ENCODE data around the gene PCAT7. TPM values are rescaled to one million over a fixed set of nuclear protein-coding genes. Genes with fewer than 3 reads are reported as not detected.

Gene PCAT7
- total and polyA plus RNA-seq, 2 of the 4 experiments (the other 2 are of a cell fraction), result not detected

- ChIA-PET POLR2A (ENCODE audit: unreplicated experiment) (no interaction called here), CTCF (interaction anchor here (0.6 kb wide), 1 partner anchor 18 kb away, joined by 4 read pairs; no protein-coding TSS in a partner anchor)
- Histone ChIP-seq H2AFZ (replicated peaks; ENCODE audit: low read length, poor library complexity) (no peak overlapping the region), H3K9me3 (ENCODE audit: control insufficient read depth, insufficient read depth, low read length) (no peaks in the 10 kb centered on the region), H2AK9ac (replicated peaks; ENCODE audit: low read depth, low read length, poor library complexity) (no peak overlapping the region), H4K91ac (ENCODE audit: insufficient read depth, low read depth, low read length) (no peak overlapping the region), H3K23ac (ENCODE audit: low read depth, low read length) (no peak overlapping the region), H3K27me3 (ENCODE audit: control insufficient read depth, insufficient read depth, low read length) (0 out of 2 replicates have a peak, but pooled peaks cover 2% of the 10 kb centered on the region), H4K20me1 (ENCODE audit: insufficient read depth, low read length) (no peaks in the 10 kb centered on the region), H3K4ac (ENCODE audit: low read depth, low read length) (no peak overlapping the region), H2BK5ac (ENCODE audit: low read depth, low read length, poor library complexity, severe bottlenecking) (no peak overlapping the region), H4K8ac (ENCODE audit: low read depth in 2 of 2, low read length in 2 of 2) (no peak overlapping the region), H3K4me2 (ENCODE audit: low read depth, low read length) (no peak overlapping the region), H3K4me1 (ENCODE audit: control insufficient read depth, insufficient read depth, low read length) (no peaks in the 10 kb centered on the region), H3K9ac (ENCODE audit: low read depth, low read length) (no peak overlapping the region), H2BK15ac (ENCODE audit: low read depth, low read length) (no peak overlapping the region), H2BK20ac (ENCODE audit: low read depth, low read length) (no peak overlapping the region), H3K56ac (ENCODE audit: extremely low read depth, insufficient read depth, low read length) (no peak overlapping the region), H2AK5ac (ENCODE audit: low read depth, low read length) (no peak overlapping the region), H3K4me3 (ENCODE audit: insufficient read depth, low read depth, low read length) (no peak overlapping the region), H3K18ac (ENCODE audit: low read depth, low read length) (no peak overlapping the region), H3K79me1 (ENCODE audit: low read depth in 1 of 2, low read length in 2 of 2) (no peaks in the 10 kb centered on the region), H4K5ac (ENCODE audit: low read depth, low read length) (no peak overlapping the region), H2BK120ac (ENCODE audit: low read depth, low read length) (no peak overlapping the region), H3K36me3 (ENCODE audit: control insufficient read depth, insufficient read depth, low read length) (no peaks in the 10 kb centered on the region), H3K27ac (ENCODE audit: insufficient read depth, low read length) (no peak overlapping the region), H3K14ac (replicated peaks; ENCODE audit: low read depth, low read length) (no peak overlapping the region), H3K9me1 (ENCODE audit: insufficient read depth, low read length) (no peaks in the 10 kb centered on the region)
- in situ Hi-C loops (cut with MboI; ENCODE audit: low sequenced_read_pairs) (no loop called here), intact Hi-C loops (cut with micrococcal nuclease) (no loop called here), dilution Hi-C loops (cut with HindIII; ENCODE audit: low sequenced_read_pairs, unreplicated experiment) (no loop called here)
- ATAC-seq (ENCODE audit: low read depth), result no peak
- TF ChIP-seq, protein P1, sequence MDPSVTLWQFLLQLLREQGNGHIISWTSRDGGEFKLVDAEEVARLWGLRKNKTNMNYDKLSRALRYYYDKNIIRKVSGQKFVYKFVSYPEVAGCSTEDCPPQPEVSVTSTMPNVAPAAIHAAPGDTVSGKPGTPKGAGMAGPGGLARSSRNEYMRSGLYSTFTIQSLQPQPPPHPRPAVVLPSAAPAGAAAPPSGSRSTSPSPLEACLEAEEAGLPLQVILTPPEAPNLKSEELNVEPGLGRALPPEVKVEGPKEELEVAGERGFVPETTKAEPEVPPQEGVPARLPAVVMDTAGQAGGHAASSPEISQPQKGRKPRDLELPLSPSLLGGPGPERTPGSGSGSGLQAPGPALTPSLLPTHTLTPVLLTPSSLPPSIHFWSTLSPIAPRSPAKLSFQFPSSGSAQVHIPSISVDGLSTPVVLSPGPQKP (IDR thresholded peaks at IDR 0.05; ENCODE audit: borderline replicate concordance, low read depth, low read length), result no peak
- no peak for TF ChIP-seq BHLHE40 (IDR thresholded peaks at IDR 0.05; ENCODE audit: low read depth, low read length)
- TF ChIP-seq MAZ (IDR thresholded peaks at IDR 0.05; ENCODE audit: borderline replicate concordance, low read depth, low read length), result no peak
- no peak for TF ChIP-seq USF2 (IDR thresholded peaks at IDR 0.05; ENCODE audit: low read depth, low read length)
- TF ChIP-seq FOS (IDR thresholded peaks at IDR 0.05; ENCODE audit: low read depth, low read length), result no peak
- TF ChIP-seq CEBPB (IDR thresholded peaks at IDR 0.05; ENCODE audit: low read depth, low read length), result no peak
- no peak for TF ChIP-seq MAFK (IDR thresholded peaks at IDR 0.05; ENCODE audit: low read depth, low read length)
- TF ChIP-seq CTCF (conservative IDR thresholded peaks at IDR 0.05; ENCODE audit: low read depth, low read length), result no peak
- DNase-seq, result no peak
- no TSS peak for BruUV-seq (replicated peaks)
- no CpG with 5 or more reads among the region's 6 CpGs for WGBS, 2 experiments (ENCODE audit: extremely low coverage in 2 of 2, insufficient read length in 1 of 2)
Observed at GRCh38 chr9:94511134-94511954, 43.5 kb upstream of the PCAT7 start.

All from IMR-90 (cell line).